Pancreas (tissue), 10 donors: ENCODE data around the gene PBRM1. TPM values are rescaled to one million over a fixed set of nuclear protein-coding genes. Genes with fewer than 3 reads are reported as not detected.

ENCODE experiments used
- ATAC-seq, 4 donors: fragments of 200-7000 bp; cut with Tn5 transposase; one replicate each; pipeline versions ENCODE4 v1.8.0 to v1.9.1; 2020; ENCODE audit warnings: mild to moderate bottlenecking in 4 of 4, moderate library complexity in 4 of 4
- DNase-seq, 6 donors: peaks; one replicate each; pipeline ENCODE4 v3.0.0-alpha.2; 2020
- FAIRE-seq: peaks from 2 replicates; lab custom pipeline; 2012; peaks lifted over from hg19 to GRCh38; lab: Jason Lieb, UNC
- H3K27ac ChIP-seq, 4 donors: fragments of 200-600 bp; sonication (generic); 1 replicate in 3 of 4; 2 replicates in 1 of 4; pipeline versions ENCODE4 v1.5.0 to v1.8.0; 2020
- H3K27me3 ChIP-seq, 4 donors: fragments of 200-600 bp; one replicate each; pipeline ENCODE4 v1.8.0; 2021
- H3K36me3 ChIP-seq, 3 donors: fragments of 200-600 bp; sonication (generic) in 1 of 3; one replicate each; pipeline versions ENCODE4 v1.5.0 to v1.8.0; 2020 to 2021
- H3K4me1 ChIP-seq, 3 donors: fragments of 200-600 bp; one replicate each; pipeline ENCODE4 v1.8.0; 2021
- H3K4me3 ChIP-seq, 4 donors: fragments of 200-600 bp; sonication (generic) in 2 of 4; one replicate each; pipeline versions ENCODE4 v1.5.0 to v1.8.0; 2020 to 2021
- H3K9me3 ChIP-seq, 4 donors: fragments of 200-600 bp; one replicate each; pipeline ENCODE4 v1.8.0; 2021
- WGBS, 2 donors: extraction: QIAGEN DNeasy Blood & Tissue Kit; methylation state at CpG; one replicate each; pipeline ENCODE4 v1.1.7; 2013; 5-methylcytosine and 5-hydroxymethylcytosine counted together
- intact Hi-C, 3 donors: fragments of 100-400 bp; cut with DNase I; formaldehyde crosslinking; loops; one replicate each; pipeline versions ENCODE4 v1.11.1 to v1.14.2; 2022
- polyA plus RNA-seq, 2 donors: library from polyadenylated mRNA; stranded (reverse); fragments of 200-250 nt; gene quantifications; one replicate each; pipeline ENCODE4 v1.2.3, GENCODE V29; 2013
- total RNA-seq, 6 donors: library from RNA; stranded (reverse); fragmentation: NEBNext Ultra II Directional in 4 of 6; extraction: Animal tissue kit (Norgen Biotek cat#: 25700) in 4 of 6; gene quantifications; one replicate each; pipeline versions ENCODE4 v1.2.1 to v1.2.4, GENCODE V29; 2021 to 2023
- TF ChIP-seq, protein P1 (sequence below), 4 donors: fragments of 200-600 bp; sonication (generic) in 3 of 4; IDR thresholded peaks; one replicate each; pipeline versions ENCODE4 v1.5.0 to v1.8.0; 2021; ENCODE audit warnings: antibody characterized with exemption in 4 of 4
- donor health status: healthy with polysubstance abuse.
- donor health status: DM: no; HTN: no; CAD: no; lungs with moderate emphysema.
- donor health status: DM: no; HTN: no; CAD: no.
- donor health status: control.
- donor health status: control.
- donor health status: Bipolar disorder and iron deficiency.
- donor health status: DM: yes; HTN: yes; CAD: no.
- donor health status: DM: no; HTN: no; CAD: no.
- donor health status: DM: no; HTN: no; CAD: no.
- donor health status: DM: yes; HTN: yes; CAD: no.

Gene PBRM1
- total and polyA plus RNA-seq, 8 donors = 7.4 to 34.9 (median 22.5) TPM

DNA sequence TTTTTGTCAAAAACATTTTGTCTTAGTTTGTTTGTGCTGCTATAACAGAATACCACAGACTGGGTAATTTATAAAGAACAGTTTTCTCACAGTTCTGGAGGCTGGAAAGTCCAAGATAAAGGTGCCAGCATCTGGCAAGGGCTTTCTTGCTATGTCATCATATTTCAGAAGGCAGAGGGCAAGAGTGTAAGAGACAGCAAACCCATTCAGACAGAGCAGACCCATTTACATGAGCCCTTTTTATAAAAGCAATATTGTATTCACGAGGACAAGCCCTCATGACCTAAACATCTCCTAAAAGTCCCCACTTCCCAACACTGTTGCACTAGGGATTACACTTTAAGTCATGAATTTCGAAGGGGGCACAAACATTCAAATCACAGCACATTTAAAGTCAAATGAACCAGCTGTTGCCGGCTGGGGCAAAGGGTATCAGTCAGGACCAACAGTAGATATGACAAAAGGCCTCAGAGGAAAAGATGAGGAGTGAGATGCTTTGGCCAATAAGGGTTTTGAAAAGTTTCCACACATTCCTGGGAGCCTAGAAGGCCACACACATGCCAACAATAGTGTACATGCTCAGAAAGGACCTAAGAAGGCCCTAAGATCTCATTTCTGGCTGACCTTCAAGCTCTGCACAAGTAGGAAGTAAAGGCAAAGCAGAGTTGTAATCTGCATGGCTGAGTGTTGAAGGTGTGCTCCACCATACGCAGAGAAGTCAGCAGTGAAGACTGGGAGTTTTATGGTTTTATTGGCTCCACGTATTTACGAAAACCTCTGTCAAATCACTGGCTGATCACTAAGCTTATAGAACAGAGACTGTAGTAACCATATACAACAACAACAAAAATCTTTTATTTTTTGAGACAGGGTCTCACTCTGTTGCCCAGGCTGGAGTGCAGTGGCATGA is 111.4 kb downstream of the PBRM1 start:
- no peak overlapping the region for H3K4me3 ChIP-seq
- ATAC-seq (no peak), DNase-seq (no peak), FAIRE-seq (no peak)
- WGBS, 2 donors = 92 to 93% methylated on average over 6 of the region's 6 CpGs
- peaks cover 0 to 23% (median 5%) of the 10 kb centered on the region in 3 donors for H3K36me3 ChIP-seq
- no peaks in the 10 kb centered on the region for H3K27me3 ChIP-seq
- intact Hi-C loops = no loop called here
- no peaks in the 10 kb centered on the region for H3K4me1 ChIP-seq
- TF ChIP-seq, protein P1, sequence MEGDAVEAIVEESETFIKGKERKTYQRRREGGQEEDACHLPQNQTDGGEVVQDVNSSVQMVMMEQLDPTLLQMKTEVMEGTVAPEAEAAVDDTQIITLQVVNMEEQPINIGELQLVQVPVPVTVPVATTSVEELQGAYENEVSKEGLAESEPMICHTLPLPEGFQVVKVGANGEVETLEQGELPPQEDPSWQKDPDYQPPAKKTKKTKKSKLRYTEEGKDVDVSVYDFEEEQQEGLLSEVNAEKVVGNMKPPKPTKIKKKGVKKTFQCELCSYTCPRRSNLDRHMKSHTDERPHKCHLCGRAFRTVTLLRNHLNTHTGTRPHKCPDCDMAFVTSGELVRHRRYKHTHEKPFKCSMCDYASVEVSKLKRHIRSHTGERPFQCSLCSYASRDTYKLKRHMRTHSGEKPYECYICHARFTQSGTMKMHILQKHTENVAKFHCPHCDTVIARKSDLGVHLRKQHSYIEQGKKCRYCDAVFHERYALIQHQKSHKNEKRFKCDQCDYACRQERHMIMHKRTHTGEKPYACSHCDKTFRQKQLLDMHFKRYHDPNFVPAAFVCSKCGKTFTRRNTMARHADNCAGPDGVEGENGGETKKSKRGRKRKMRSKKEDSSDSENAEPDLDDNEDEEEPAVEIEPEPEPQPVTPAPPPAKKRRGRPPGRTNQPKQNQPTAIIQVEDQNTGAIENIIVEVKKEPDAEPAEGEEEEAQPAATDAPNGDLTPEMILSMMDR (IDR thresholded peaks at IDR 0.05) = no peak
- H3K27ac ChIP-seq = no peak overlapping the region
- H3K9me3 ChIP-seq = no peaks in the 10 kb centered on the region

DNA sequence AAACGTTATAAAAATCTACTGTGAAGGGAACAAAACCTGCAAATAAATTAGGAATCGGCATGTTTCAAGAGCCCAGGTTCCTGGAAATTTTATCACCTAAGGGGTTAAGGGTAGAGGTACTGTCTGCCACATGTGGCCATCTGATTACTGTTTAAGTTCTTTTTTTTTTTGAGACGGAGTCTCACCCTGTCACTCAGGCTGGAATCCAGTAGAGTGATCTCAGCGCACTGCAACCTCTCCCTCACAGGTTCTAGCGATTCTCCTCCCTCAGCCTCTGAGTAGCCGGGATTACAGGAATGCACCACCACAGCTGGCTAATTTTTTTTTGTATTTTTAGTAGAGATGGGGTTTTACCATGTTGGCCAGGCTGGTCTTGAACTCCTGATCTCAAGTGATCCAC is 113.5 kb downstream of the PBRM1 start:
- Histone ChIP-seq H3K27me3 (no peaks in the 10 kb centered on the region), H3K36me3 (peaks cover 0 to 17% (median 5%) of the 10 kb centered on the region in 3 donors), H3K27ac (no peak overlapping the region), H3K9me3 (no peaks in the 10 kb centered on the region), H3K4me1 (no peaks in the 10 kb centered on the region), H3K4me3 (no peak overlapping the region)
- TF ChIP-seq, protein P1 (IDR thresholded peaks at IDR 0.05) = no peak
- no peak for ATAC-seq
- 61 to 63% methylated on average over 6 of the region's 6 CpGs for WGBS, 2 donors
- no peak for FAIRE-seq
- no peak for DNase-seq
- intact Hi-C loops = no loop called here

DNA sequence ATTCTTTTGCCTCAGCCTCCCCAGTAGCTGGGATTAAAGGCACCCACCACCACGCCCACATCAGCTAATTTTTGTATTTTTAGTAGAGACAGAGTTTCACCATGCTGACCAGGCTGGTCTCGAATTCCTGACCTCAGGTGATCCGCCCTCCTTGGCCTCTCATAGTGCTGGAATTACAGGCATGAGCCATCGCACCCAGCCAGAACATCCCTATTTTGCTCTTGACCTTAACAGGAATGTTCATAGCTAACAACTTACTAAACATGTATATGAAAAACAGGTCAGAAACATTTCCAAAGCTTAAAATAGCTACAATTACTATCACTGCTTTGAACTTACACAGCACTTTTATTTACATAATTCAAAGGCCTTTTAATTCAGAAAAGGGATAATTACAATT is 115.6 kb downstream of the PBRM1 start:
- H3K4me3 ChIP-seq = no peak overlapping the region
- WGBS, 2 donors = 95 to 98% methylated on average over 4 of the region's 4 CpGs
- FAIRE-seq (no peak), ATAC-seq (no peak), DNase-seq (no peak)
- intact Hi-C loops = no loop called here
- no peak overlapping the region for H3K27ac ChIP-seq
- TF ChIP-seq, protein P1 (IDR thresholded peaks at IDR 0.05) = no peak
- H3K36me3 ChIP-seq = peaks cover 0 to 8% (median 0%) of the 10 kb centered on the region in 3 donors
- no peaks in the 10 kb centered on the region for H3K9me3 ChIP-seq
- H3K4me1 ChIP-seq = no peaks in the 10 kb centered on the region
- no peaks in the 10 kb centered on the region for H3K27me3 ChIP-seq

DNA sequence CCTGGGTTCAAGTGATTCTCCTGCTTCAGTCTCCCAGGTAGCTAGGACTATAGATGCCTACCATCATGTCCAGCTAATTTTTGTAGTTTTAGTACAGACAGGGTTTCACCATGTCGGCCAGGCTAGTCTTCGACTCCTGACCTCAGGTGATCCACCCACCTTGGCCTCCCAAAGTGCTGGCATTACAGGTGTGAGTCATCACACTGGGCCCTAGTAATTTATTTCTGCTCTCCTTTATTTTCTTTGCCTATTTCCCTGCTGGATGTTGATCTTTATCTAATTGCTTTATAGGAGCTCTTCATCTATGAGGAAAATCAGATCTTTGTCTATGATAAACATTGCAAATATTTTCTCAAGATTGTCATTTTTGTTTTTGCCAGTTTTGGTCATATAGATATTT is 117.6 kb downstream of the PBRM1 start:
- Histone ChIP-seq H3K27me3 (no peaks in the 10 kb centered on the region), H3K36me3 (peaks cover 0 to 9% (median 9%) of the 10 kb centered on the region in 3 donors), H3K9me3 (no peaks in the 10 kb centered on the region), H3K4me1 (no peaks in the 10 kb centered on the region), H3K4me3 (no peak overlapping the region), H3K27ac (no peak overlapping the region)
- ATAC-seq = no peak
- intact Hi-C loops = no loop called here
- WGBS, 2 donors = 95 to 97% methylated on average over 2 of the region's 2 CpGs
- FAIRE-seq = no peak
- no peak for DNase-seq
- TF ChIP-seq, protein P1 (IDR thresholded peaks at IDR 0.05) = no peak

DNA sequence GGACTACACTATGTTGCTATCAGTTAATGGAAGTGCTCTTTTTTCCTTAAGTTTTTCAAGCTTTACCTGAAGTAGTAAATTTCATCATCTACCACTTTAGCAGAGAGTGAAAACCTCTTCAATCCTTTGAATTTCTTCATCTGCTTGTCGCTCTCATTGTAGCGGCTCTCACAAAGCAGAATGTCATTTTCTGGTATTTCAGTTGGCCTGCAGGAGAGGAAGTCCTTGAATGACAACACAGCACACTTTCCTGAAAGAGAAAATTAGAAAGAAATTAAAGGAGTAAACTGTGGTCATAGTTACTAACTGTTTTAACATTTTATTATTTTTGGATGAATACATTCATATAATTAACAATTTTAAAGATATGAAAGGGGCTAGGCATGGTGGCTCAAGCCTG is 121.7 kb downstream of the PBRM1 start:
- intact Hi-C loops = no loop called here
- no peak for ATAC-seq
- Histone ChIP-seq H3K27me3 (no peaks in the 10 kb centered on the region), H3K4me1 (no peaks in the 10 kb centered on the region), H3K27ac (no peak overlapping the region), H3K36me3 (peaks cover 0 to 33% (median 17%) of the 10 kb centered on the region in 3 donors), H3K9me3 (no peaks in the 10 kb centered on the region), H3K4me3 (no peak overlapping the region)
- no peak for FAIRE-seq
- DNase-seq = no peak
- WGBS, 2 donors = 94 to 96% methylated on average over 2 of the region's 2 CpGs
- TF ChIP-seq, protein P1 (IDR thresholded peaks at IDR 0.05) = no peak
